ENCODE data around the gene C15orf39.
"Not testable (repeated sequence)": the region's sequence is repeated elsewhere in the genome, so short reads cannot be mapped to it uniquely, and the experiment has no call there.

C15orf39 gene

DNA sequence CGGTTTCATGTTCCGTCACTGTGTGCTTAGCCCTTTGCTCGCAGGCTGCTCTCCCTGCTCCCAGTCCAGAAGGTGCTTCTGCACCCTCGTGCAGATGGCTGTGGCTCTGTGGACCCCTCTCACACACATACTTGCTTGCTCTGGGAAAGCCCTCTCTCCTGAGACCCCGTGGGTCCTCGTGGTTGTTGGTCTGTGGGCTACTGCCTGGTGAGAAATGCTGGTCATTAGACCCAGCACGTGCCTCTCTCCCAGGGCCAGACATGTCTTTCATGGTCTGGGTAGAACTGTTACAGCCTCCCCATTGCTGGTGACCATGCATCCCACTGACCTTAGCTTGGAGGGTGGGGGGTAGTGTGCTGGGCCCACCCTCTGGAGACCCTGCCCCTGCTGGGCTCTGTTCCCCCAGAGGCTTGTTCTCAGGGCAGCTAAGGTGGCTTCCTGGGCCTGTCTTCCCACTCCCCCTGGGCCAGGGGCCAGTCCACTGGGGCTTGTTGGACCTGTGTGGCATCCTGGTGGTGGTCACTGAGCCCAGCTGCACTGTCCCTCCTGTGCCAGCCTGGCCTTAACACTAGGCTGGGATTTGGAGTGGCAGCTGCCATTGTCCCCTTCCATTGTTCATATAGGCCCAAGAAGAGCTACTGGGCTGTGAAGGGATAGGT lies 10.6 kb downstream of the C15orf39 start:
- no peak for DNase-seq (ENCODE audit: low read depth in 2 of 2)

DNA sequence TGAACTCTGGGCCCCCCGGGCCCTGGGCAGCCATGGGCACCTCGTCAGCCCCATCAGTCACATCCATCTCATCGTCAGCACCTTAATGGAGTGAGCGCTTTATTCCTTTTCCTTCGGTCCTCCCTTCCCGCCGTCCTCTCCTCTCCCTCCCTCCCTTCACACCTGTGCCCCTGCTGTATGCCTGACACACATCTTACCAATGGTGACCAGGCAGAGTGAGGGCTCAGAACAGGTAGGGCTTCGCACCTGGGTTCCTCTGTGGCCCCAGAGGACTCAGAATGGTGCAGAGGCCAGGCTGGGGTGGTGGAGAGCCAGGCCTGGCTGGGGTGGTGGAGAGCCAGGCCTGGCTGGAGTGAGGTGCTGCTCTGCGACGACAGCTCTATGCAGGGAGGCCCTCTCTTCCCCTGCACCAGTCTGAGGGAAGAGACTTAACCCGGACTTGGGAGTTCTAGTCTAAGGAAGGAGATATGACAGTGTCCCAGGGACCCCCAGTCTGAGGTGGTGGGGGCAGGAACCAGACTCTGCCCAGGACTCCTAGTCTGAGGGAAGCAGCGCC lies 11.6 kb downstream of the C15orf39 start:
- no peak for DNase-seq (ENCODE audit: low read depth in 2 of 2)

DNA sequence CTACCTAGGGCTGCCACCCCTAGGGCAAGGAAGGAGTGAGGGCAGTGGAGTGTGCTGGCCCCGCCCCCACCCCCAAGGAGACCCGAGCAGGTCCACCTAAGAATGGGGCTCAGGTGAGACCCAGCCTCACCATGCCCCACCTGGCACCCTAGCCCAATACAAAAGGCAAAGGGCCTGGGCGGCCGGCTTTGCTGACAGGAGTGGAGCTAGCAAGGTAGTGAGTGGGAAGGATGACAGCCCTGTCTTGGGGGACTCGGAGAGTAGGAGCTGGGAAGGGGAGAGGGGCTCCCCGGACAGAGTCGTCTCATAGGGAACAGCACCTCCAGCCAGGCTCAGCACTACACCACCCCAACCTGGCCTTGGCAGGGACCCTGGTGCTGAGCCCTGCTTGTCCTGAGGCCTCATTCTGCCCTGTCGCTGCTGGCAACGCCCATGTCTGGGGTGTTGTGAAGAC lies 12.1 kb downstream of the C15orf39 start:
- no peak for DNase-seq (ENCODE audit: low read depth in 2 of 2)

DNA sequence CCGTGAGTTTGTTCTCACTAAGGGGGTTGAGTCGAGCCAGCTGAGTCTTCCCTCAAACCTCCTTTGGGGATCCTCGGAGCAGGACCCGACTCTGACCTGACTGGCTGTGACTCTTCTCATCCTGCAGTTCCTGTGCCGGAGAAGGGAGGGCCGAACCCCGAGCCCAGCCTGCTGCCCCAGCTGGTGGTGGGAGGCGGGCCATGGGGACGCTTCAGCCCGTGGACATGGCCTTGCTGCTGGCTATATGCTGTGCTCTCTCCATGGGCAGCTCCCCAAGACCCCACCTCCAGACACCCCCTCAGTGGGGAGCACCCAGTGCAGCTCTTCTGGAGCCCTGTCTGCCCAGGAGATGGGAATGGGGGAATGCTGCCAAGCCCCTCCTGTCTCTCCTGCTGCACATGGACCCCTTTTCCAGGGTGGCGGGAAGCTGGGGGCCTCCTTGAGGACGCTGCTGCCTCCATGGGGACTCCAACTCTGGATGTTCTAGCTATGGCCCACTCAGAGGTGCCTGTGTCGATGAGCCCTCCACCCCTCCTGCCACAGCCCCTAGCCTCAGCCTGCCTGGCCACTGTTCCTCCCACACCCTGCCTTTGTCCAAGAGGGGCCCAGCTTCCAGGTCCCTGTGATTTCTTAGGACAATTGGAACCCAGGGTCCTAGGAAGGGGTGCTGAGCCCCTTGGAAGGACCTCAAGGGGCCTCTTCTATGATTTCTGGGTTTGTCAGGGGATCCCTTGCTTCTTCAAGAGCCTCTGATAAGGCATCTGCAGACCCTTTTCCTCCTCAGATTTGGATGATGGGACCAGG lies 12.8 kb downstream of the C15orf39 start:
- no peak for DNase-seq (ENCODE audit: low read depth in 2 of 2)

DNA sequence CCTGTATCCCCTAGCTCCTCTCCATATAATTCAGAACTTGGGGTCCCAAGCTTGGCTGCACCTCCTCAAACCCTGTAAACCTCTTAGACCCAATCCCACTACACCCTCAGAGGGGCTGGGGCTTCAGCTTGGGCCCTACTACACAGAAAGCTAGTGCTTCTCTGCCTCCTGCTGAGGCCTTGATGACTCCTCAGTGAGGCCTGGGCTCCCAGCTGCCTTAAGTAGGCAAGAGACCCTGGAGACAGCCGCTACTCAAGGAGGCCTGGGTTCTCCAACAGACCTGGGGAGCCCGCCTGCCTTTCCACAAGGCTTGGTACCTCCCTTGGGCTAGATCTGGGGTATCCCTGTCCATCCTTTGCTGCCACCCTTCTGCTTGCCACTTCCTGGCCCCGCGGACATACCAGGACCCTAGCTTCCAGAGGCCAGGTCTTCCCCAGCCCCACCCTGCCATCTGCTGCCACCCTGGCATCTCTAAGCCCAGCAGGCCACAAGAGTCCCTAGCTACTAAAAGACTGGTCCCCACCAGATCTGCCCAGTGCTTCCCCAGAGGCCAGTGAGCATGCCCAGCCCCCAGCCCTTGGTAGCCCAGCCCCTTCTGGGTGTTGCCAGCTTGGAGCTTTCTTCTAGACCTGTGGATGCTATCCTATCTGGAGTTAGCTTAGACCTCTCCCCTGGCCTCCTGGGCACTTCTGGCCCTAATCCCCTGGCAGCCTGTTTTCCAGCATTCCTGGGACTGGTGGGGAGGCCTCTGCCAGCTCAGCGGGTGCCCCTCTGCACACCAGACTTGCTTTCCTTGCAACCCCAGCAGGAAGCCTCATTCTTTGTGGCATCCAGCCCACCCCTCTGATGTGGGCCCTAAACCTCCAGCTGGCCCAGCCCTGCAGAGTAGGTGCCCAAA lies 13.7 kb downstream of the C15orf39 start:
- no peak for DNase-seq (ENCODE audit: low read depth in 2 of 2)

DNA sequence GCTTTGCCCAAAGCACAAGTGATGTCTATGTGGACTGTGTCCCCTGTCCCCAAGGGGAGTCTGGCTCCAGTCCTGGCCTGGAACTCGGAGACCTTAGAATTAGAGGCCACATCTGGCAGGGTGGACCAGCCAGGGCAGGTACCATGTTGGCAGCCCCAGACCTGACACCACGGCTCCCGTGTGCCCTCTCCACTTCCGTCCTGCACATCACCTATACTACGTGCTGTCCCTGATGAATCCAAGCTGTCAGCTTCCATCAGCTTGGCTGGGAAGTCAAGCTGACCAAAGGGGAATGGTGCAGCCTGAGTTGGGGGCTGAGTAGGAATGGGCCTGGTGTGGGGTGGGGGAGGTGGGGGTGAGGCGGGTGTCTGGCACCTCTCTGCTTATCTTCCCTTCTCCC lies 15.3 kb downstream of the C15orf39 start:
- no peak for DNase-seq (ENCODE audit: low read depth in 2 of 2)

DNA sequence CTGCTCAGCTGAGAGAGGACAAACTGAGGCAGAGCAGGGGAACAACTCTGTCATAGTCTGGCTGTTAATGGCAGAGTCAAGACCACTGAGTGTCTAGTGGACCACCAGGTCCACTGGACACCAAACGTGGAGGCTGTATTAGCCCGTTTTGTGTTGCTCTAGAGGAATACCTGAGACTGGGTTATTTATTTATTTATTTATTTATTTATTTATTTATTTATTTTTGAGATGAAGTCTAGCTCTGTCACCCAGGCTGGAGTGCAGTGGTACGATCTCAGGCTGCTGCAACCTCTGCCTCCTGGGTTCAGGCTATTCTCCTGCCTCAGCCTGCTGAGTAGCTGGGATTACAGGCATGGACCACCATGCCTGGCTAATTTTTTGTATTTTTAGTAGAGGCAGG lies 15.9 kb downstream of the C15orf39 start:
- not testable (repeated sequence) for DNase-seq (ENCODE audit: low read depth in 2 of 2)

DNA sequence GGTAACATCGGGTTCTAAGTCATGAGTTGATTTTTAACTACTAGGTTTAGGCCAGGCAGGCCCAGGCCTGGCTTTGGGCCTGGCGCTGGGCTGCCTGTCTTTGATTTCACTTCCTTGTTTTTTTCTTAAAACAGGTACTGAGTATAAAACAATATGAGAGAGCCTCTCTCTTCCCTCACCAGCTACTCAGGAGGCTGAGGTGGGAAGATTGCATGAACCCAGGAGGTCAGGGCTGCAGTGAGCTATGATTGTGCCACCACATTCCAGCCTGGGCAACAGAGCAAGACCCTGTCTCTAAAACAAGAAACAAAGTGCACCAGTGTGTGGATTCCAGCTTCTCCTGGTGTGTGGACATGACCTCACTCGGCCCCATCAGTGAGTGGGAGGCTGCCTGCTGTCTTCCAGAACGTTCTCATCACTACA lies 17.8 kb downstream of the C15orf39 start:
- not testable (repeated sequence) for DNase-seq (ENCODE audit: low read depth in 2 of 2)

DNA sequence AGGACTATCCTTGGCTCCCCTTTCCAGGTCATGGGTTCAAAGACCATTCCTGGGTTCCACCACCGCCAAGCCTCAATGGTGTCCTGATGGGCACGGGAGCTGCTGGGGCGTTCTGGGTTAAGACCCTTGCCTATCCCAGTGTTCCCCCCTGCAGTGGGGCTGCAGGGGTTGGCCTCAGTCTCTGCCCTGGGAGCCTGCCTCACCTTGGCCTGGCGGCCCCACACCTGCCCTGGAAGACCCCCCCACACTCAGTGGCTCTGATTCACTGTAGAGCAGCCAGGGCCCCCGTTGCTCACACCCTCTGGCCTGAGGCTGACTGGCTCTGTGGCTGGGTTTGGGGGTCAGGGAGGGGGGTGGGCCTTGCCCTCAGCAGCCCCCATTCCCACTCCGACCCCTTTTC lies 22.0 kb downstream of the C15orf39 start:
- no peak for DNase-seq (ENCODE audit: low read depth in 2 of 2)

DNA sequence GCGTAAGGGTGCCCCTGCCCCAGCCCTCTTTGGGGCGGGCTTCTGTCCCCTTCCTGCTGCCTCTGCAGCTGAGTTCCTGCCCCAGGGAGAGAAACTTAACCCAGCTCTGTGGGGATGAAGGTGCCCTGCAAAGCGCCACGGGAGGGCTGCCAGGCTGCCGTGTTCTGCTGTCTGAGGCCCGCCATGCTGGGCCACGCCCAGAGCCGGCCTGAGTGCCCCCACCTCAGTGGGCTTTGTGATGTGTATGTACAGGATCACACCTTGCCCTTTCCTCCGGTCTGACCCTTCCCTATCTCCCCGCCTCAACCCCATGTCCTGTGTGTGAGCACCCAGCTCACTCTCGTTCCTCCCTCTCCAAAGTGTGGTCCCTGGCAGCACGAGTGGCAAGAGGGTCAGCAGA lies 22.6 kb downstream of the C15orf39 start:
- DNase-seq (ENCODE audit: low read depth in 2 of 2) = no peak

DNA sequence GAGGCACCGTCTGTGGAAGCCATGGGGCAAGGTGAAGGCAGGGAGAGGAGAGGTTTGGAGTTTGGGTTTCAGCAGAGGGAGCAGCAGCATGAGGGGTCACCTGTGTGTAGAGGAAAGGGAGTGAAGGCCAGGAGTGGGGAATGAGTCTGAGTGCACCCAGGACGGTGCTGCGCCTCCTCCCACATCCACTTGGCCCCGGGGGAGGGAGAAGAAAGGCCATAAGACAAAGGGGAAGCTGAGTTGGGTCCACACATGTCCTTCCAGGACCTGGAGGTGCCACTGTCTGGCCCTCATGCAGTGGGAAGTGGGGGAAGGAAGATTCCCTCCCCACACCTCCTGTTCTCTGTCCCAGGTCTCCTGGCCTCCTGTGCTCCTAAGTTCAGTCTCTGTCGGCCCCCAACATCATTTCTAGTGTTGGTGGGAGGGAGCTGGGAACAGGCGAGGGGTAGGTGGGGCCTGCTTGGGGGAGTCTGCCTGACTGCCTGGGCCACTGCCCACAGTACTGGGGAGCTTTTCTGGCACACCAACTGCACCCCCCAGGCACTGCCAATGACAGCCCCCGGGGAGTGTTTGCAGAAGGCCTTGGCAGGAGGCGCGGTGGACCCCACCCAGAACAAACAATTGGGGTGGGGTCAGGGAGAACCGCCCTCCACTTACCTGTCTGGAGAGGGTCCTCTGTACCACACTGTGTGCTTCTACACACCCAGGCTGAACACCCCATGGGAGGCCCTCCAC lies 23.6 kb downstream of the C15orf39 start:
- not testable (repeated sequence) for DNase-seq (ENCODE audit: low read depth in 2 of 2)

DNA sequence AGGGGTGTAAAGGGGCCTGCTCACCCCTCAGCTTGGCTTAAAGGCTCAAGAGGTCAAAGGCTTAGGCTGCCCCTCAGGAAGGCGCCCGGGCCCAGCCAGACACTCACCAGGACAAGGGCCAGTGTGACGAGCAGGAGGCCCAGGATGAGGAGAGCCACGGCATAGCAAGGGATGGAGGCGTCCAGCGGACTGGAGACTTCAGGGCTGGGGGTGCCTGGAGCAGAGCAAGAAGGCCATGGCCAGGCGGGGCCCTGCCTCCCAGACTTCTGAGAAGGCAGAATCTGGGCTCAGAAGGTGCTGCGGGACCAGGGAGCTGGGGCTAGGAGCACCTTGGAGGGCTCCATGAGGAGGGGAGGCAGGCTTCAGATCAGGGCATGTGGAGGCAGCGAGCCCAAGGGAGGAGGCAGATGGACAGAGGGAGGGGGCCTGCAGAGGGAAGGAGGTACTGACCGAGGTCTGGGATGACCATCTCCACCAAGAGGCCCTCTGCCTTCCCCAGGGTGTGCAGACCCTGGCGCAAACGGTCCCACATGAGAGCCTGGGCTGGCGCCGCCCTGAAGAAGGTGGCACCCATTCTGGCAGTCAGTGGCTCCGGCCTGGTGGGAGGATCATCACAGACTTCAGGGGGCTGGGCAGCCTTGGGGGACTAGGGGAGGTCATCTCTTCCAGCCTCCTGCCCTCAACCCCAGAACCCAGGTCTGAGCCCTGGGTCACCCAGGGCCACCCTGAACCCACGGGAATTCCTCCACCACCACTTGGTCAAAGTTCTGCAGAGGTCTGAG lies 24.5 kb downstream of the C15orf39 start:
- DNase-seq (ENCODE audit: low read depth in 2 of 2) = no peak

DNA sequence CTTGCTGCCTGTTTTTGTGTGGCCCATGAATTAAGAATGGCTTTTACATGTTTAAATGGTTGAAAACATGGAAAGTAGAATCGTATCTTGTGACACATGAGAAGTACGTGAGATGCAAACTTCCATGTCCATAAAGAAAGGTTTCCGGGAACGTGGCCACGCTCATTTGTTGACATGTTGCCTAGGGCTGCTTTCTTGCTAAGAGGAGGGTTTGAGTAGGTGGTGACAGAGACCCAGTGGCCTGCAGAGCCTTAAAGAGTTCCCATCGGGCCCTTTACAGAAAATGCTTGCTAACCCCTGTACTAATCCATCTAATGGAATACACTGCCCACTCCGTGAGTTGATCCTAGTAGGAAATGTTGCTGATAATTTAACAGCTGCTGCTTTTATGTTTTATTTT lies 25.4 kb downstream of the C15orf39 start:
- not testable (repeated sequence) for DNase-seq (ENCODE audit: low read depth in 2 of 2)

DNA sequence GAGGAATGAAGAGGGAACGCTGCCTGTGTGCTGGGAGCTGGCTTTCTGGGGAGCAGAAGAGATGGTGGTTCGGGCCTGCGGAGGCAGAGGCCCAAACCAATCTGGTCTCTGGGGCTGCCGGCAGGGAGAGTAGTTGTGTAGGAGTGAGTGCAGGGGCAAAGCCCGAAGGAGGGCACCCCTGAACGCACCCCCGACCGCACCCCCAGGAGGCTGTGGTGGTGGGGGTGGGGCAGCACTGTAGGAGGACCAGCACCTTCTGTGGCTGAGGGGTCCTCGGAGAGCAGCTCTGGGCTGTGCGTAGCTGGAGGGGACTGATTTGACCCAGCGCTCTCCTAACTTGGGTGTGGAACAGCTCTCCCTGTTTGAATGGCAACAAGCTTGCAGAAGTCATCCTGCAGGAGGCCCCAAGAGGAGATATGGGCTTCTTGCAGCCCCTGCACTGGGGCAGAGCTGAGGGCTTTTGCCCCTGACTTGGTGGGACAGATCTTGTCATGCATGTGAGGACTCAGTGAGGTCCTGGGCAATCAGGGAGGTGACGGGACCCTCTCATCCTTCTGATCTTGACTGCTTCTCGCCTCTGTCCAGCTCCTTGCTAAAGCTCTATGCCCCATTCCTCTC lies 26.1 kb downstream of the C15orf39 start:
- DNase-seq (ENCODE audit: low read depth in 2 of 2) = no peak

DNA sequence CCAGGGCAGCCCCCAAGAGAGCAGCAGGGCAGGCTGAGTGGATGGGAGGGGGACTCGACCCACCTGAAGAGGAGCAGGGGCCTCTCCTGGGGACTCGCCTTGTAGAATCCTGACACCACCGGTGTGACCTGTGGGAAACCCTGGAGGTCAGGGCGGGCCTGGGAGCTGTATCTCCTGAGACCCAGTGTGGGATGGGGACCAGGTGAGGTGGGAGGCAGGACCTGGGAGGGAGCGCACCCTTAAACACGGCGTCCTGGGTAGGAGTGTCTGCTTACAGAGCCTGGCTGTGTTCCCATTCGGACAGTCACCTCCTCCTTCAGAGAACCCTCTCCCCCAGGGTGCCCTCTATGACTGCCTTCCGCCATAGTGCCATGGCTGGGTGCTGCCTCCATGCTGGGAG lies 27.1 kb downstream of the C15orf39 start:
- DNase-seq (ENCODE audit: low read depth in 2 of 2) = no peak

DNA sequence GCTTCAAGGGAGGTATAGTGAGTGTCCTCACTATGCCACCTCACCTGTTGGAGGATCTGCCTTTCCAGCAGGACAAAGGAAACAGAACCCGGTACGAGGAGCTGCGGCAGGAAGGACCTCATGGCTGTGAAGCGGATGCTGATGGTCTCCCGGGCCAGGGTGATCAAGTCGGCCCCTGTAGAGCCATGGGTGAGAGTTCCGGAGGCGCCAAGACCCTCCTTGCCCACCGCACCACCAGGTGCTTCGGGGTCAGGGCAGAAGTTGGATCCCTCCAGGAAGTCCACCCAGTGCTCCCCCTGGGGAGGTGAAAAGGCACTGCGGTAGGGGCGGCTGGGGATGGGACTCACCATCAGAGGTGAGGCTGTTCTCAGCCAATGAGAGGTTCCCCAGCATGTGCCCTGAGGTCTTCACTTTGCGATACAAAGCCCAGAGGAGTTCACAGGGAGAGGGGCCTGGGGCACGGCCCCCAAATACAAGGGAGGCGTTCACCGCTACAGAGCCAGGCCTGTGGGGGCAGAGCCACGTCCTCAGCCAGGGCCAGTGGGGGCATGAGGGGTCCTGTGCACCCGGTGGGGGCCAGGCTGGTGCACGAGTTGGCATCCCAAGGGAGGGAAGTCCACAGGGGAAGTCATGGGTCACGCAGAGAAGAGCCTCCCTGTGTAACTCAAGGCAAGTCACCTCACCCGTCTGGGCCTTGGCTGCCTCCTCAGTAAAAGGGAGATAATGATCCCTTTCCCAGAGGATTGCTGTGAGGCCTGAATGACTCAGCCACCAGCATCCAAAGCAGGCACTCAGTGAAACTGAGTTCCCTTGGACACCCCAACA lies 27.7 kb downstream of the C15orf39 start:
- no peak for DNase-seq (ENCODE audit: low read depth in 2 of 2)

DNA sequence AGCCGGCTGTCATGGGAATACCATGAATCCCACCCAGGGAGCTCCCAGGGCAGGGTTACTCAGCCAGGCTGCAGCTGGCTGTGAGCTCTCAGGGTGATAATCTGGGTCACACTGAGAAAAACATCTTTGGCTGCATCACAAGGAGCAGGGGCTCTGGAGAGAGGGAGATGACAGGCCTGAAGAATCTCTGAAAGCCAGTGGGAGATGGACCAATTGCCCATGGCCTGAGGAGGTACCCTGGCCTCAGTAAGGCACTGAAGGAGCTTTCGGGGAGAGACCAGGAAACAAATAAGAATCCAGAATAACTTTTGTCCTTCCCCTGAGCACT lies 28.3 kb downstream of the C15orf39 start:
- DNase-seq (ENCODE audit: low read depth in 2 of 2) = no peak

DNA sequence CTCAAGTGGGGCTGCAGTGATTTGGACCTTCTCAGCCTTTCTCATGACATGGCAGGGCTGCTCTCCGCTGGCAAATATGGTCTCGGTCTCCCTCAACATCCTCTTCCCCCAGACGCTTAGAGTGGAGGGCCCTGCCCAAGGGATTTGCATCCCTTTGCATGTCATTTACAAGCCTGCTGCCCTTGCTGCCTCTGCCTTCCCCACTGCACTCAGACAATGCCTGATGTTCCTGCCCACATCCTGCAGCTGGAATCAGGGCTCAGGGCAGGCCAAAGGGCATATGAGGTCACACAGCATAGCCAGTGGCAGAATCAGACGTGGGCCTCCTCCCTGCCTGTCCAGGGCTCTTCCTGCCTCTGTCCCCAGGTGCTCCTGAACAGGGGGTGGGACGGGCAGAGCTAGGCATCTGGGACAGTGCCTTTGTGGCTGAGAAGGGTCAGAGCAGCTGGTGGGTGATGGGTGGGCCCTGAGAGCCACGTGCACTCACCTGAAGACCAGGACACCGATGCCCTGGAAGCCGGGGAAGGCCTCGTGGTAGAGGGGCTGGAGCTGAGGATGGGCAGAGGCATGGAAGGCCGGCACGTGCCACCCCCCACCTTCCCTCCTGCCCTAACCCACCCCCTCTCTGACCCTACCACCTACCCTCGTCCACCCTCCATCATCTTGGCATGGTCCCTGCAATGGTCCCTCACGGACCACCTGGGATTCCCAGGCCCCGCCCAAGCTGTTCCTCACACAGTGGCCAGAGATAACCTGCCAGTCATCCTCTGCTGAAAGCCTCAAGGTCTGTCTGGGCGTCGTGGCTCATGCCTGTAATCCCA lies 29.1 kb downstream of the C15orf39 start:
- no peak for DNase-seq (ENCODE audit: low read depth in 2 of 2)

All from stimulated activated CD4-positive, alpha-beta T cell treated with anti-CD3 and anti-CD28 coated beads, Interleukin-12 subunit alpha, Interleukin-12 subunit beta, amount 100 ng/mL, for 24 hours (primary cell).